DMS53 (cell line): ENCODE measurements around the gene PCDHGA1.
"Not testable (repeated sequence)": the region's sequence is repeated elsewhere in the genome, so short reads cannot be mapped to it uniquely, and the experiment has no call there.

ENCODE experiments used
- DNase-seq: peaks from one replicate; lab custom pipeline; 2025; lab: John Stamatoyannopoulos, UW

The PCDHGA1 gene

GRCh38 chr5:141383345-141383744 lies 53.0 kb downstream of the PCDHGA1 start:
- no peak for DNase-seq

GRCh38 chr5:141384471-141385267 lies 54.4 kb downstream of the PCDHGA1 start:
- DNase-seq = no peak

- peak; percentile 79 for DNase-seq
Observed at GRCh38 chr5:141387557-141388311, 57.4 kb downstream of the PCDHGA1 start, which contains the start of gene PCDHGB4. TSS of gene PCDHGB4 (plus strand) at chr5:141387698. CDS start at chr5:141387885, 187 bp downstream.

- no peak for DNase-seq
Observed at GRCh38 chr5:141388661-141389060, 58.3 kb downstream of the PCDHGA1 start.

GRCh38 chr5:141389153-141390042 lies 59.1 kb downstream of the PCDHGA1 start:
- DNase-seq = no peak

- DNase-seq = peak; percentile 39
Observed at GRCh38 chr5:141392429-141393198, 62.3 kb downstream of the PCDHGA1 start, which contains the start of gene PCDHGA8. TSS of gene PCDHGA8 (plus strand) at chr5:141392633. CDS start at chr5:141392814, 181 bp downstream.

GRCh38 chr5:141393267-141393666 lies 63.0 kb downstream of the PCDHGA1 start:
- no peak for DNase-seq

- not testable (repeated sequence) for DNase-seq
Observed at GRCh38 chr5:141394401-141395187, 64.3 kb downstream of the PCDHGA1 start.

GRCh38 chr5:141397756-141398551 lies 67.6 kb downstream of the PCDHGA1 start, which contains the start of gene PCDHGB5:
TSS of gene PCDHGB5 (plus strand) at chr5:141397947. CDS start at chr5:141398128, 181 bp downstream.
- peak; percentile 67 for DNase-seq

- no peak for DNase-seq
Observed at GRCh38 chr5:141398608-141399007, 68.3 kb downstream of the PCDHGA1 start.

- no peak for DNase-seq
Observed at GRCh38 chr5:141399555-141400258, 69.4 kb downstream of the PCDHGA1 start.

GRCh38 chr5:141402553-141403243 lies 72.4 kb downstream of the PCDHGA1 start, which contains the start of gene PCDHGA9:
TSS of gene PCDHGA9 (plus strand) at chr5:141402778. CDS start at chr5:141402953, 175 bp downstream.
- peak; percentile 67 for DNase-seq

- no peak for DNase-seq
Observed at GRCh38 chr5:141403387-141403786, 73.1 kb downstream of the PCDHGA1 start.

- peak; percentile 78 for DNase-seq
Observed at GRCh38 chr5:141407790-141408505, 77.6 kb downstream of the PCDHGA1 start, which contains the start of gene PCDHGB6. TSS of gene PCDHGB6 (plus strand) at chr5:141408021. CDS start at chr5:141408203, 182 bp downstream.

- DNase-seq = no peak
Observed at GRCh38 chr5:141409598-141410306, 79.4 kb downstream of the PCDHGA1 start.

GRCh38 chr5:141411575-141411974 lies 81.3 kb downstream of the PCDHGA1 start:
- no peak for DNase-seq
